Tibial artery (tissue), 4 donors: ENCODE measurements around the gene SAP30.

Experiments
- DNase-seq, 2 donors: peaks; one replicate each; pipeline ENCODE4 v3.0.0-alpha.2; 2019
- H3K27ac ChIP-seq, 2 donors: fragments of 200-600 bp; sonication (generic) in 1 of 2; 1 replicate in 1 of 2; 2 replicates in 1 of 2; pipeline ENCODE4 v1.5.1; 2018 to 2019; ENCODE audit warnings: mild to moderate bottlenecking in 1 of 2
- H3K27me3 ChIP-seq, 2 donors: fragments of 200-600 bp; sonication (generic) in 1 of 2; one replicate each; pipeline versions ENCODE4 v1.5.1 to v1.6.0; 2016 to 2019
- H3K36me3 ChIP-seq, 3 donors: fragments of 200-600 bp; sonication (generic) in 2 of 3; one replicate each; pipeline ENCODE4 v1.5.1; 2016 to 2019; ENCODE audit warnings: mild to moderate bottlenecking in 2 of 3
- H3K4me1 ChIP-seq, 4 donors: fragments of 200-600 bp; sonication (generic) in 2 of 4; 1 replicate in 3 of 4; 2 replicates in 1 of 4; pipeline ENCODE4 v1.5.1; 2016 to 2019
- H3K4me3 ChIP-seq, 2 donors: fragments of 200-600 bp; sonication (generic) in 1 of 2; 1 replicate in 1 of 2; 2 replicates in 1 of 2; pipeline ENCODE4 v1.5.1; 2018 to 2019; ENCODE audit warnings: mild to moderate bottlenecking in 2 of 2
- H3K9me3 ChIP-seq, 3 donors: fragments of 200-600 bp; sonication (generic) in 1 of 3; one replicate each; pipeline ENCODE4 v1.5.1; 2016 to 2019
- CTCF ChIP-seq, 2 experiments: fragments of 200-600 bp in 1 of 2; fragments of 450-650 bp in 1 of 2; IDR thresholded peaks; one replicate each; pipeline ENCODE4 v1.5.1; 2017 to 2019; ENCODE audit warnings: antibody characterized with exemption in 2 of 2, mild to moderate bottlenecking in 1 of 2, moderate library complexity in 1 of 2
- intact Hi-C: fragments of 100-400 bp; cut with DNase I; formaldehyde crosslinking; loops from one replicate; pipeline ENCODE4 v1.15.0; 2023; ENCODE audit warnings: low total_unique reads

The SAP30 gene

GRCh38 chr4:173379929-173380328 is 9.2 kb downstream of the SAP30 start:
- peaks cover 0 to 11% (median 0%) of the 10 kb centered on the region in 3 donors for H3K36me3 ChIP-seq
- H3K4me1 ChIP-seq: peaks cover 0 to 68% (median 13%) of the 10 kb centered on the region in 4 donors
- no peak for DNase-seq
- TF ChIP-seq CTCF (IDR thresholded peaks at IDR 0.05): no peak
- H3K27me3 ChIP-seq: no peaks in the 10 kb centered on the region
- no peaks in the 10 kb centered on the region for H3K9me3 ChIP-seq
- H3K27ac ChIP-seq: peak overlapping the region in 1 of 2 donors; percentile 24
- intact Hi-C loops: no loop called here
- no peak overlapping the region for H3K4me3 ChIP-seq

- intact Hi-C loops: no loop called here
- H3K4me3 ChIP-seq: no peak overlapping the region
- H3K36me3 ChIP-seq: peaks cover 0 to 6% (median 0%) of the 10 kb centered on the region in 3 donors
- no peak for TF ChIP-seq CTCF (IDR thresholded peaks at IDR 0.05)
- H3K27ac ChIP-seq: peak overlapping the region in 1 of 2 donors; percentile 24
- no peaks in the 10 kb centered on the region for H3K27me3 ChIP-seq
- DNase-seq: no peak
- H3K4me1 ChIP-seq: peaks cover 0 to 58% (median 5%) of the 10 kb centered on the region in 4 donors
- no peaks in the 10 kb centered on the region for H3K9me3 ChIP-seq
These were observed 10.2 kb downstream of the SAP30 start for GRCh38 chr4:173380987-173381386.

GRCh38 chr4:173381610-173382009 is 10.9 kb downstream of the SAP30 start:
- intact Hi-C loops: no loop called here
- no peaks in the 10 kb centered on the region for H3K9me3 ChIP-seq
- H3K27ac ChIP-seq: peak overlapping the region; percentile 0 to 24
- H3K27me3 ChIP-seq: no peaks in the 10 kb centered on the region
- peaks cover 0 to 52% (median 5%) of the 10 kb centered on the region in 4 donors for H3K4me1 ChIP-seq
- DNase-seq: no peak
- H3K4me3 ChIP-seq: no peak overlapping the region
- H3K36me3 ChIP-seq: no peaks in the 10 kb centered on the region
- TF ChIP-seq CTCF (IDR thresholded peaks at IDR 0.05): no peak

GRCh38 chr4:173382349-173382748 is 11.6 kb downstream of the SAP30 start:
- DNase-seq: no peak
- Histone ChIP-seq H3K4me1 (peaks cover 0 to 49% (median 5%) of the 10 kb centered on the region in 4 donors), H3K9me3 (no peaks in the 10 kb centered on the region), H3K27me3 (no peaks in the 10 kb centered on the region), H3K4me3 (no peak overlapping the region), H3K27ac (peak overlapping the region in 1 of 2 donors; percentile 24), H3K36me3 (no peaks in the 10 kb centered on the region)
- intact Hi-C loops: no loop called here
- no peak for TF ChIP-seq CTCF (IDR thresholded peaks at IDR 0.05)

- H3K36me3 ChIP-seq: peaks cover 0 to 12% (median 3%) of the 10 kb centered on the region in 3 donors
- peaks cover 0 to 29% (median 2%) of the 10 kb centered on the region in 4 donors for H3K4me1 ChIP-seq
- DNase-seq: no peak
- no peaks in the 10 kb centered on the region for H3K9me3 ChIP-seq
- H3K27ac ChIP-seq: no peak overlapping the region
- no peak overlapping the region for H3K4me3 ChIP-seq
- TF ChIP-seq CTCF (IDR thresholded peaks at IDR 0.05): no peak
- no peaks in the 10 kb centered on the region for H3K27me3 ChIP-seq
- intact Hi-C loops: no loop called here
These were observed 16.0 kb downstream of the SAP30 start for GRCh38 chr4:173386751-173387150.

- no peak for DNase-seq
- Histone ChIP-seq H3K27me3 (no peaks in the 10 kb centered on the region), H3K36me3 (peaks cover 0 to 30% (median 16%) of the 10 kb centered on the region in 3 donors), H3K4me1 (peaks cover 0 to 24% (median 0%) of the 10 kb centered on the region in 4 donors), H3K27ac (no peak overlapping the region), H3K9me3 (no peaks in the 10 kb centered on the region), H3K4me3 (no peak overlapping the region)
- intact Hi-C loops: no loop called here
- TF ChIP-seq CTCF (IDR thresholded peaks at IDR 0.05): no peak
These were observed 20.9 kb downstream of the SAP30 start for GRCh38 chr4:173391701-173392100.
